HepG2 (cell line): ENCODE measurements around the gene ZNF444.

Source experiments
- HOXA7 ChIP-seq: sonication (generic); formaldehyde crosslinking; IDR thresholded peaks from 2 replicates; pipeline ENCODE4 v1.8.1; 2022; ENCODE audit warnings: mild to moderate bottlenecking, missing genetic modification reagents, moderate library complexity
- NCOR1 ChIP-seq: fragments of 200-600 bp; sonication (generic); IDR thresholded peaks from 2 replicates; pipeline ENCODE4 v1.7.0; 2017; ENCODE audit warnings: antibody characterized with exemption, low read length, borderline replicate concordance
- RFX5 ChIP-seq: IDR thresholded peaks from 2 replicates; pipeline ENCODE4 v1.6.1; 2011; ENCODE audit warnings: low read depth, low read length, improper control_type of control experiment
- ZNF24 ChIP-seq: fragments of 450-650 bp; IDR thresholded peaks from 2 replicates; pipeline ENCODE4 v1.6.1; 2017; ENCODE audit warnings: antibody characterized with exemption, mild to moderate bottlenecking
- ZNF510 ChIP-seq: sonication (generic); formaldehyde crosslinking; IDR thresholded peaks from 2 replicates; pipeline ENCODE4 v1.4.0; 2020; ENCODE audit warnings: low read depth, mild to moderate bottlenecking, missing genetic modification reagents
- ZSCAN20 ChIP-seq: sonication (generic); formaldehyde crosslinking; IDR thresholded peaks from 2 replicates; pipeline ENCODE4 v1.4.0; 2020; ENCODE audit warnings: missing genetic modification reagents, mild to moderate bottlenecking, borderline replicate concordance

DNA sequence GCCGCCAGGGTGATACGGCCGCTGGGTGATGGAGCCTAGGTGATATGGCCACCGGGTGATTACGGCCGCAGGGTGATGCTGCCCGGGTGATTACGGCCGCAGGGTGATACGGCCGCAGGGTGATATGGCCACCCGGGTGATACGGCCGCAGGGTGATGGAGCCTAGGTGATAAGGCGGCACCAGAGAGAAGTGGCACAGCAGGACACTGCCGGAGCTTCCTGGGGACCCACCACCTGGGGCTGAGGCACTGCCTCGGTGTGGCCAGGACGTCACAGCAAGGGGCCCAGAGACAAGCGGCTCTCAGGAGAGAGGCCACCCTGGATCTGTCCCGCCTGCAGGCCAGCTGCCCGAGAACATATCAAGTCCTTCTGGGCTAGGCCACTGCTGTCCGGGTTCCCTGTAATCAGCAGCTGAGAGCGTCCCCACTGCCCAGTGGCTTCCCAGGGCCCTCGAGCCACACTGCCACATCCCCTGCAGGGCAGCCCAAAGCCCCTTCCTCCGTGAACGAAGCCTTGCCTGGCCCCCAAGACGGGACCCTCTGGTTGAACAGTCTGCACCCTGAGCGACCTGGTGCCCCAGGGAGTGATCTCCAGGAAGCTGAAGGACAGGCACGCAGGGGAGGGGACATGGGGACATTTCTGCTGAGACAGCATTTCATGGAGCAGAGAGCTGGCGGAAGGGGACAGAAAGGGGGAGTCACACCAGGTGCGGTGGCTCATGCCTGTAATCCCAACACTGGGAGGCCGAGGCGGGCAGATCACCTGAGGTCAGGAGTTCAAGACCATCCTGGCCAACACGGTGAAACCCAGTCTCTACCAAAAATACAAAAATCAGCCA, 42.1 kb upstream of the ZNF444 start:
- TF ChIP-seq HOXA7 (CRISPR knock-in tag) (no peak), NCOR1 (no peak), ZNF510 (CRISPR knock-in tag) (no peak), RFX5 (no peak), ZNF24 (no peak), ZSCAN20 (CRISPR knock-in tag) (no peak)
